ENCODE results near the gene ZNF501.

- no peak for TF ChIP-seq POLR2A (IDR thresholded peaks at IDR 0.05; ENCODE audit: low read depth)
- no peak for TF ChIP-seq CTCF (IDR thresholded peaks at IDR 0.05)
- TF ChIP-seq POLR2AphosphoS5 (IDR thresholded peaks at IDR 0.05): no peak
- TF ChIP-seq EP300 (IDR thresholded peaks at IDR 0.05): no peak
Observed at GRCh38 chr3:44687898-44688297, 41.5 kb upstream of the ZNF501 start.

All from esophagus muscularis mucosa (tissue), 4 donors.